ENCODE measurements around the gene UBA52.

Gene UBA52

GRCh38 chr19:18608805-18609716, 37.4 kb downstream of the UBA52 start:
- DNase-seq, result no peak

- DNase-seq, result no peak
Observed at GRCh38 chr19:18609717-18610051, 38.0 kb downstream of the UBA52 start.

DNA sequence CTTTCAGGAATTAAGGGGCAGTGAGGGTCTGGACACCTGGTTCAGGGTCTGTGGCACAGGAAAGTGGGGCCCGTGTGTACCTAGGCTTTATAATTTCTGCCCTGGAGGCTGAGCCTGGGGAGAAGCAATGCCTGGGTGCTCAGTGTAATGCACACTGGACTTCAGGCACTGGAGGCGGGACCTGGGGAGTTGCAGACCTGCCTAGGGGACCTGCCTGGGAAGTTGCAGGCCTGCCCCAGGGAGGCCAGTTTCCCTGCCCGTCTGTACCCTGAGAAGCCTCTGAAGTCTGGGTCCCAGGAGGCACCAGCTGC, 38.5 kb downstream of the UBA52 start:
- DNase-seq, result no peak

DNA sequence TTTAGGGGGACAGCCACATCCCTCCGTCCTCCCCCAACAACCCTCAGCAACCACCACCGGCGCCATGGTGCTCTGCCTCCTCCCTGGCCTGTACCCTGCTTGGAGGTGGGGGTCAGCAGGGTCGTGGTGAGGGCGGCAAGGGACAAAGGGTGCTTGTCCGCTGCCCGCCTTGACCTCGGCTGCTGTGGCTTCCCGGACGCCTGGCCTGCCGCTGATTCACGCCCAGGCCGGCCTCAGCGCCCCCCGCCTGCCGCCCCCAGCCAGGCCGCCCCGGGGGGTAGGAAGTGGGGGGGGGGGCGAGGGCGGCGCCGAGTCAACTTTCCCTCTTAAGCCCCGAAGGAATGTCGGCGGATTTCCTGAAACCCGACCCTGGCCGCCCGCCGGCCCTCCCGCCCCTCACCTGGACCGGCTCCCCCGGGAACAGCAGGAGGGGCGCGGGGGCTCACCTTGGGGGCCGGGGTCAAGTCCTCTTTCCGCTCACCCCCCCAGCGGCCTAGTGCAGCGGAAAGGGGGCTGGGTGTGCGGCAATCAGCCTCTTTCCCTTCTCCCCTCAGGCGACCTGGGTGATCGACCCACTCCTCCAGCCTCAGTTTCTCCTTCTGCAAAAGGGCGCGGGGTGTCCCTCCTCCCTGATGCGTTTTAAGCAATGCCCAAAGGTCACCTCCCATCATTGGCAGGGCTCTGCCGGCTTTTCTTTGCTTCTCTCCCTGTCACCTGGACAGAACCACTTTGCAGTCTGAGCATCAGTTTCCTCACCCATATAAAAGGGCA, 39.1 kb downstream of the UBA52 start:
- no peak for DNase-seq

DNA sequence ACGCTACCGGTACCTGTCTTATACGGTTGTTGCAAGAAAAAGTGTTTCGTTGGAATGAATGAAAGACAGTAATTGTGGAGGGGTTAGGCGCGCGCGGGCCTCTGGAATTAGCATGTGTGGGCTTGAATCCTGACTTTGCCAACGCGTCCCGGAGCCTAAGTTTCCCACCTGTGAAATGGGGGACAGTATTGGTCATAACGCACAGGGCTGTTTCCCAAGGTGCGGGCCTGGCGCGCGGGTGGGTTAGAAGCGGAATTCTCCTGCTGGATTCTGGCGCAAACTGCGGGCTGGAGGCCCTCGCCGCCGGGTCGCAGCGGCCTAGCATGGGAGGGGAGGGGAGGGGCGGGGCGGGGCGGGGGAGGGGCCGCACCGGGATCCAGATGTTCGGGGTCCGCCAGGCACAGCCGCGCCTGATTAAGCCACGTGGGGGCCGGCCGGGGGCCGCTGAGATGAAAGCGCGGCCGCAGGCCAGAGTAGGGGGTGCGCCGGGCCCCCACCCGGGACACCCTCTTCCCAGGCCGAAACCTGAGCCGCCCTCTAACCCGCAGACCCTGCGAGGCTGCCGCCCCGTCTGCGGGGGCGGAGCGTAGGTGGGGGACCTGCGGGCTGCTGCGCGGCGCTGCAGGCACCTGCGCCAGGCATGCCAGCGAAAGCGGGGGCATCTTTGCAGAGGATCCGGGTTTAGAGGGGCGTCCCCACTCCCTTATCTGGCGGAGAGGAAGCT, 39.8 kb downstream of the UBA52 start:
- DNase-seq, result no peak

DNA sequence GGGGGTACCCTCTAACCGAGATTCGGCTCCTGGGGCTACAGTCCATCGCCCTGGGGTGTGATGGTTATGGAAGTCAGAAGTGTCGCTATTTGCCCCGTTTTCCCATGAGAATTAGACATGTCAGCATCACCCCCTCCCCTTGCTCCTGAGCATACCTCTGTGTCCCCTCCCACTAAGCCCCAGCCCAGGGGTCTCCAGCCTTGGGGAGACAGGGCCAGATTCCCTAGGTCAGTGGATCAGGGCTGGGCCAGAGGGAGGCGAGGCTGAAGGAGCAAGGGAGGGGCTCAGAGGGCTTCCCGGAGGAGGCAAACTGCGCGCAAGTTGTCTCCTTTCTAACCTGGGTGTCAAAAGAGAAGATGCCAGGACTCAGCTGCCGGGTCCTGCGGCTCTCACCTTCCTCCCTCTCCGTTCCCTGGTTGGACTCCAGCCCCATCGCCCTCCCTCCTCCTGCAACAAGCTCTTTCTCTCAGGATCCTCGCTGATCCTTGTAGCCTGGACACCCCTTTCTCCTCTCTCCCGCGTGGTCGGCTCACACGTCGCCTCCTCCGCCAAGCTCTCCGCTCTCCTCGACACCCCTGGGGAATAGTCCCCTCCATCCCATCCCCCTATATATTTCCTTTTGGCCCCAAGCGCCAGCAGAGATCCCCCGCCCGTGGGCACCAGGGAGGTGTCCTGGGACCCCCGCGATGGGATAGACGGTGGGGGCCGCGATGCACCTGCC, 40.6 kb downstream of the UBA52 start:
- no peak for DNase-seq

- DNase-seq, result no peak
Observed at GRCh38 chr19:18612772-18613588, 41.3 kb downstream of the UBA52 start, which contains the start of gene TMEM59L. TMEM59L (plus strand) TSS chr19:18612870; CDS start chr19:18612959, 89 bp downstream.

- DNase-seq, result no peak
Observed at GRCh38 chr19:18613589-18614234, 42.1 kb downstream of the UBA52 start.

DNA sequence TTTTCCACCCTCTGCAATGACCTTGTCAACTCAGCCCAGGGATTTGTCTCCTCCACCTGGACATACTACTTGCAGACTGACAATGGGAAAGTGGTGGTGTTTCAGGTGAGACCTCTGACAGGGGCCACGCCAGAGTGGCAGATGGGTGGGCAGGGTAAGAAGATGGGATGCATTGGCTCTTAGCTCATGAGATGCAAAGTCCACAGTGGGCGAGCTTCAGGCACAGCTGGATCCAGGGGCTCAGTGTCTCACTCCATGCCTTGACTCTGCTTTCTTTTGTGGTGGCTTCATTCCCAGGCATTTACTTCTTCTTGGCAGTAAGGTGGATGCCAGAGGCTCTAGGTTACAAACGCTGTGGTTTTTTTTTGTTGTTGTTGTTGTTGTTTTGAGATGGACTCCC, 44.4 kb downstream of the UBA52 start:
- DNase-seq, result no peak

DNA sequence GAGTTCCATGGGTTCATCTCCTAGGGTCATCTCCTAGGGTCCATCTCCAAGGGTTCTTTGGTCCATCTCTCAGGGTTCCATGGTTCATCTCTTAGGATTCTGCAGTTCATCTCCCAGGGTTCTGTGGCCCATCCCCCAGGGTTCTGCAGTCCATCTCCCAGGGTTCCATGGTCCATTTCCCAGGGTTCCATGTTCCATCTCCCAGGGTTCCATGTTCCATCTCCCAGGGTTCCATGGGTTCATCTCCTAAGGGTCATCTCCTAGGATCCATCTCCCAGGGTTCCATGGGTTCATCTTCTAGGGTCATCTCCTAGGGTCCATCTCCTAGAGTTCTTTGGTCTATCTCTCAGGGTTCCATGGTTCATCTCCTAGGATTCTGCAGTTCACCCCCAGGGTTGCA, 45.9 kb downstream of the UBA52 start:
- no peak for DNase-seq

DNA sequence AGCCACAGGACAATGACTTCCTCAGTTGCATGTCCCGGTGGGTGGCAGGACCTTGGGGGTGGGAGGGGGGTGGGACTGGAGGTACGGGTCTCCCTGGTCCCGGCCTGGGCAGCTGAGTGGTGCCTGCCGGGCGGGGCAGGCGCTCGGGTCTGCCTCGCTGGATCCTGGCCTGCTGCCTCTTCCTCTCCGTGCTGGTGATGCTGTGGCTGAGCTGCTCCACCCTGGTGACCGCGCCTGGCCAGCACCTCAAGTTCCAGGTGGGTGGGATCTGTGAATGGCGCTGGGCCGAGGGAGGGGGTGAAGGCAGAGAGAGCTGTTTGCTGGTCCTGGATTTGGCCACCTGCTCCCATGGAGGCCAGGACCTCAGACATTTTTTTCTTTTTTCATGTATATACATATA, 46.6 kb downstream of the UBA52 start:
- DNase-seq, result no peak

- no peak for DNase-seq
Observed at GRCh38 chr19:18620311-18620710, 48.7 kb downstream of the UBA52 start.

- DNase-seq, result no peak
Observed at GRCh38 chr19:18620902-18621301, 49.2 kb downstream of the UBA52 start.

DNA sequence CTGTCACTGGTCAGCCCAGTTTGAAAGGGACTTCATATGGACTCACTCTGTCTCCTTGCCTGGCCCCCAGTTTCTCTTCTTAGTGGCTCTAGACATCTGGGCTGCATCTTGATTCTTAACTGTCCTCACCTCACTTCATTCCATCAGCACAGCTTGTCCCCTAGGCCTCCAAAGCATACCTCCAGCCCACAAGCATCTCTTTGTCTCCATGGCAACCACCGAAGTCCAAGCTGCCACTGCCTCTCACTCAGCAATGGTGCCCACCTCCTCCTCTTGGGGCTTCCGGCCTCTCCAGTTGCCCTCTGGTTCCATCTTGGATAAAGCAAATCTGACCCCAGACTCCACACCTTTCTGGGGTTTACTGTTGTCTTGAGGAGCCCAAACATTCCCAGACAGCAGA, 55.2 kb downstream of the UBA52 start:
- DNase-seq, result no peak
